ENCODE data around the gene SNX5. TPM values are rescaled to one million over a fixed set of nuclear protein-coding genes. Genes with fewer than 3 reads are reported as not detected.

SNX5 gene
- total and polyA plus RNA-seq, 2 of the 8 experiments (the other 6 are each of a cell fraction or from before 2014, with no cell fraction given) = 155 to 194 TPM

DNA sequence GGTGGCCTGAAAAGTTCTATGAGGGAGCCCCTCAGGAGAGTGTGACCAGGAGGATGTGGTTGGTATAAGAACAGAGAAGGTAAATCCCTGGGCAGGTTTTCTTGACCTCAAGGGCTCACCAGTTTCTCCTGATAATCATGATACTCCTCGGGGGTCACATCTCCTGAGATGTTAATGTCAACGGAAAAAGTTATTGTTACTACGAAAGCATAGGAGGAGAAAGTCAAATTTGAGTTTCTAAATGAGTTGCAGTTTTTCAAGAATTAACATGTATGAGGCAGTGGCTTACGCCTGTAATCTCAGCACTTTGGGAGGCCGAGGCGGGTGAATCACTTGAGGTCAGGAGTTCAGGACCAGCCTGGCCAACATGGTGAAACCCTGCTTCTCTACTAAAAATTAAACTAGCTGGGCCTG is 23.6 kb upstream of the SNX5 start:
- Histone ChIP-seq H3K4me1 (replicated peaks in 1 of 4; ENCODE audit: control insufficient read depth in 3 of 4, insufficient read depth in 4 of 4, low read length in 3 of 4) (no peaks in the 10 kb centered on the region), H3K27ac (ENCODE audit: low read depth, low read length) (no peak overlapping the region), H2BK20ac (ENCODE audit: low read length) (no peak overlapping the region), H3K27me3 (replicated peaks in 1 of 4; ENCODE audit: control insufficient read depth in 3 of 4, extremely low read depth in 1 of 4, insufficient read depth in 3 of 4, low read length in 3 of 4) (no peaks in the 10 kb centered on the region), H3K56ac (replicated peaks; ENCODE audit: insufficient read length, low read depth, low read length) (no peak overlapping the region), H3K9me3 (ENCODE audit: insufficient read depth in 2 of 2, low read depth in 1 of 2, low read length in 1 of 2) (no peaks in the 10 kb centered on the region), H3K79me2 (ENCODE audit: control insufficient read depth in 1 of 2, insufficient read depth in 2 of 2, low read length in 2 of 2) (peaks cover 0 to 9% of the 10 kb centered on the region in 2 experiments; a peak in 2 of 4 replicates), H2AK5ac (ENCODE audit: low read depth, low read length) (no peak overlapping the region), H2BK5ac (ENCODE audit: low read depth, low read length) (no peak overlapping the region), H3K4ac (replicated peaks; ENCODE audit: insufficient read length, low read depth, low read length) (no peak overlapping the region), H4K8ac (ENCODE audit: extremely low read depth, insufficient read depth, low read length) (no peak overlapping the region), H3K18ac (ENCODE audit: extremely low read depth, low read length) (no peak overlapping the region), H3K79me1 (ENCODE audit: low read depth, low read length) (no peaks in the 10 kb centered on the region), H4K5ac (ENCODE audit: insufficient read length, low read depth, low read length) (no peak overlapping the region), H4K91ac (replicated peaks; ENCODE audit: insufficient read length, low read length) (no peak overlapping the region), H2BK15ac (ENCODE audit: low read length) (no peak overlapping the region), H2BK12ac (ENCODE audit: low read depth, low read length) (no peak overlapping the region), H3K9ac (replicated peaks in 1 of 4; ENCODE audit: extremely low read depth in 1 of 4, low read depth in 3 of 4, low read length in 3 of 4) (no peak overlapping the region), H3K36me3 (ENCODE audit: control insufficient read depth in 2 of 4, insufficient read depth in 4 of 4, low read length in 3 of 4) (peaks cover 7 to 44% (median 23%) of the 10 kb centered on the region in 4 experiments; a peak in 7 of 8 replicates), H4K20me1 (replicated peaks in 1 of 2; ENCODE audit: control insufficient read depth in 1 of 2, insufficient read depth in 2 of 2, low read length in 2 of 2) (peaks cover 0 to 1% of the 10 kb centered on the region in 2 experiments), H3K4me3 (ENCODE audit: extremely low read depth in 1 of 4, insufficient read depth in 2 of 4, low read depth in 3 of 4, low read length in 4 of 4) (no peak overlapping the region), H2AFZ (ENCODE audit: low read length) (no peak overlapping the region), H2BK120ac (replicated peaks; ENCODE audit: low read depth, low read length) (no peak overlapping the region), H3K23ac (ENCODE audit: insufficient read length) (no peak overlapping the region), H3K4me2 (ENCODE audit: insufficient read depth in 1 of 2, low read depth in 2 of 2, low read length in 2 of 2) (no peak overlapping the region), H3K23me2 (ENCODE audit: low read depth, low read length) (no peaks in the 10 kb centered on the region), H3K14ac (ENCODE audit: insufficient read length) (no peak overlapping the region)
- ChIA-PET CTCF (ENCODE audit: partially characterized antibody) (interaction anchor here (0.7 to 1.8 kb wide), 5 partner anchors 12 to 54 kb away, joined by 3 to 7 read pairs (median 3); no protein-coding TSS in a partner anchor), POLR2A (ENCODE audit: partially characterized antibody) (interaction anchor here (1.3 to 31.5 kb wide), 3 partner anchors 9 to 30 kb away, joined by 4 to 424 read pairs (median 9); partner anchors contain the start of genes MGME1 and SNX5)
- DNase-seq (ENCODE audit: low read depth in 1 of 2, low spot score in 2 of 2) = no peak
- no peak for TF ChIP-seq CHD1 (IDR thresholded peaks at IDR 0.05; ENCODE audit: low read depth, low read length)
- TF ChIP-seq POU5F1 (IDR thresholded peaks at IDR 0.05; ENCODE audit: low read depth, low read length) = no peak
- no peak for TF ChIP-seq CEBPB (IDR thresholded peaks at IDR 0.05; ENCODE audit: low read depth, low read length)
- no peak for TF ChIP-seq POLR2AphosphoS5 (IDR thresholded peaks at IDR 0.05; ENCODE audit: low read depth, low read length)
- no peak for TF ChIP-seq YY1 (IDR thresholded peaks at IDR 0.05; ENCODE audit: low read depth, low read length)
- TF ChIP-seq SIN3A (conservative IDR thresholded peaks at IDR 0.05 in 1 of 2, IDR thresholded peaks at IDR 0.05 in 1 of 2; ENCODE audit: low read depth in 1 of 2, low read length in 2 of 2) = no peak
- no peak for TF ChIP-seq TAF1 (IDR thresholded peaks at IDR 0.05; ENCODE audit: low read depth, low read length)
- TF ChIP-seq, protein P1, sequence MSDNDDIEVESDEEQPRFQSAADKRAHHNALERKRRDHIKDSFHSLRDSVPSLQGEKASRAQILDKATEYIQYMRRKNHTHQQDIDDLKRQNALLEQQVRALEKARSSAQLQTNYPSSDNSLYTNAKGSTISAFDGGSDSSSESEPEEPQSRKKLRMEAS (IDR thresholded peaks at IDR 0.05) = no peak
- no peak for TF ChIP-seq CBX5 (IDR thresholded peaks at IDR 0.05; ENCODE audit: low read depth, low read length)
- no peak for TF ChIP-seq SRF (IDR thresholded peaks at IDR 0.05; ENCODE audit: low read depth, low read length)
- no peak for TF ChIP-seq TEAD4 (IDR thresholded peaks at IDR 0.05; ENCODE audit: low read depth, low read length)
- TF ChIP-seq CTBP2 (IDR thresholded peaks at IDR 0.05; ENCODE audit: borderline replicate concordance, insufficient read depth, insufficient read length, low read length) = no peak
- no peak for TF ChIP-seq SP4 (IDR thresholded peaks at IDR 0.05; ENCODE audit: low read length)
- TF ChIP-seq TCF12 (IDR thresholded peaks at IDR 0.05; ENCODE audit: low read depth, low read length) = no peak
- TF ChIP-seq NANOG (IDR thresholded peaks at IDR 0.05; ENCODE audit: insufficient read depth, low read depth, low read length, poor library complexity, severe bottlenecking) = no peak
- no peak for FAIRE-seq
- 91% methylated on average over 6 of the region's 6 CpGs; no CpG with 5 or more reads in 1 of the 2 experiments for WGBS, 2 experiments (ENCODE audit: extremely low coverage in 1 of 2, insufficient coverage in 1 of 2, insufficient read length in 1 of 2, insufficient replicate concordance in 2 of 2, low coverage in 1 of 2, low lambda C conversion rate in 2 of 2, missing lambda C conversion rate in 1 of 2)
